HG03457 (cell line): ENCODE results near the gene SLC23A2.

ENCODE experiments used
- ATAC-seq: cut with Tn5 transposase; IDR thresholded peaks from one replicate; pipeline ENCODE4 v1.9.1; 2021; ENCODE audit warnings: moderate number of reproducible peaks; ENCODE audit not compliant: unreplicated experiment

Gene SLC23A2

GRCh38 chr20:4971064-4971463, 30.2 kb downstream of the SLC23A2 start:
- ATAC-seq, result no peak

- no peak for ATAC-seq
Measured at GRCh38 chr20:4967752-4968477, 33.4 kb downstream of the SLC23A2 start.

GRCh38 chr20:4966826-4967751, 34.2 kb downstream of the SLC23A2 start:
- no peak for ATAC-seq

GRCh38 chr20:4962241-4962855, 39.0 kb downstream of the SLC23A2 start:
- no peak for ATAC-seq

GRCh38 chr20:4961746-4962145, 39.6 kb downstream of the SLC23A2 start:
- no peak for ATAC-seq

GRCh38 chr20:4959592-4959991, 41.7 kb downstream of the SLC23A2 start:
- ATAC-seq, result no peak

- ATAC-seq, result no peak
Measured at GRCh38 chr20:4957939-4958362, 43.4 kb downstream of the SLC23A2 start.

GRCh38 chr20:4957187-4957586, 44.1 kb downstream of the SLC23A2 start:
- no peak for ATAC-seq

GRCh38 chr20:4956200-4956810, 45.0 kb downstream of the SLC23A2 start:
- no peak for ATAC-seq

- ATAC-seq, result no peak
Measured at GRCh38 chr20:4953881-4954280, 47.4 kb downstream of the SLC23A2 start.

GRCh38 chr20:4952229-4952628, 49.1 kb downstream of the SLC23A2 start:
- no peak for ATAC-seq

- ATAC-seq, result no peak
Measured at GRCh38 chr20:4951299-4951698, 50.0 kb downstream of the SLC23A2 start.

- ATAC-seq, result no peak
Measured at GRCh38 chr20:4950841-4951240, 50.5 kb downstream of the SLC23A2 start.

GRCh38 chr20:4950437-4950836, 50.9 kb downstream of the SLC23A2 start:
- ATAC-seq, result no peak

- ATAC-seq, result no peak
Measured at GRCh38 chr20:4949833-4950178, 51.5 kb downstream of the SLC23A2 start.

GRCh38 chr20:4947817-4948559, 53.3 kb downstream of the SLC23A2 start:
- no peak for ATAC-seq

- no peak for ATAC-seq
Measured at GRCh38 chr20:4946986-4947385, 54.3 kb downstream of the SLC23A2 start.

GRCh38 chr20:4946585-4946984, 54.7 kb downstream of the SLC23A2 start:
- no peak for ATAC-seq

GRCh38 chr20:4944518-4945313, 56.6 kb downstream of the SLC23A2 start:
- ATAC-seq, result no peak

GRCh38 chr20:4942331-4942730, 59.0 kb downstream of the SLC23A2 start:
- ATAC-seq, result no peak
